Endothelial cell (in vitro differentiated cells): ENCODE data around the gene CGRRF1. TPM values are rescaled to one million over a fixed set of nuclear protein-coding genes. Genes with fewer than 3 reads are reported as not detected.

Experiments
- DNase-seq: peaks from one replicate; pipeline ENCODE4 v3.0.0; 2021; ENCODE audit warnings: low spot score
- H3K27ac Mint-ChIP-seq: one replicate; pipeline ENCODE4 v1.8.0; 2021; ENCODE audit warnings: mixed read lengths, inconsistent platforms; ENCODE audit not compliant: unreplicated experiment
- H3K27me3 Mint-ChIP-seq: one replicate; pipeline ENCODE4 v1.8.0; 2021; ENCODE audit warnings: mild to moderate bottlenecking, moderate library complexity, mixed read lengths, inconsistent platforms; ENCODE audit not compliant: unreplicated experiment
- H3K36me3 Mint-ChIP-seq: one replicate; pipeline ENCODE4 v1.8.0; 2021; ENCODE audit warnings: mild to moderate bottlenecking, low read depth, mixed read lengths, inconsistent platforms; ENCODE audit not compliant: unreplicated experiment
- H3K4me1 Mint-ChIP-seq: one replicate; pipeline ENCODE4 v1.8.0; 2021; ENCODE audit warnings: mild to moderate bottlenecking, mixed read lengths, inconsistent platforms; ENCODE audit not compliant: unreplicated experiment
- H3K4me3 Mint-ChIP-seq: one replicate; pipeline ENCODE4 v1.8.0; 2021; ENCODE audit warnings: mild to moderate bottlenecking, mixed read lengths, inconsistent platforms; ENCODE audit not compliant: unreplicated experiment
- H3K9me3 Mint-ChIP-seq: one replicate; pipeline ENCODE4 v1.8.0; 2021; ENCODE audit warnings: mixed read lengths, inconsistent platforms; ENCODE audit not compliant: unreplicated experiment
- CTCF ChIP-seq: fragments of 200-600 bp; sonication (generic); IDR thresholded peaks from one replicate; pipeline ENCODE4 v1.5.0; 2021; ENCODE audit warnings: antibody characterized with exemption; ENCODE audit not compliant: unreplicated experiment
- total RNA-seq: library from RNA; stranded (reverse); fragmentation: NEBNext Ultra II Directional; extraction: Animal tissue kit (Norgen Biotek cat#: 25700); gene quantifications from one replicate; pipeline ENCODE4 v1.2.1, GENCODE V29; 2021; ENCODE audit not compliant: unreplicated experiment

CGRRF1 gene
- total RNA-seq, 1 donor from 2014 or later = 31.1 TPM

- TF ChIP-seq CTCF = no peak
- Mint-ChIP-seq H3K27ac (no peak overlapping the region), H3K4me1 (peaks cover 14% of the 10 kb centered on the region), H3K9me3 (no peaks in the 10 kb centered on the region), H3K27me3 (peaks cover 1% of the 10 kb centered on the region), H3K36me3 (peaks cover 8% of the 10 kb centered on the region), H3K4me3 (no peak overlapping the region)
- no peak for DNase-seq
Measured at GRCh38 chr14:54537651-54538050, 27.9 kb downstream of the CGRRF1 start.

GRCh38 chr14:54538055-54538454 is 28.3 kb downstream of the CGRRF1 start:
- TF ChIP-seq CTCF = no peak
- H3K36me3 Mint-ChIP-seq = peaks cover 8% of the 10 kb centered on the region
- no peak for DNase-seq
- H3K27me3 Mint-ChIP-seq = peaks cover 1% of the 10 kb centered on the region
- no peaks in the 10 kb centered on the region for H3K9me3 Mint-ChIP-seq
- H3K27ac Mint-ChIP-seq = no peak overlapping the region
- H3K4me1 Mint-ChIP-seq = peaks cover 11% of the 10 kb centered on the region
- H3K4me3 Mint-ChIP-seq = no peak overlapping the region

GRCh38 chr14:54547583-54547982 is 37.9 kb downstream of the CGRRF1 start:
- Mint-ChIP-seq H3K36me3 (peaks cover 9% of the 10 kb centered on the region), H3K27me3 (peaks cover 2% of the 10 kb centered on the region), H3K27ac (no peak overlapping the region), H3K4me3 (no peak overlapping the region), H3K9me3 (no peaks in the 10 kb centered on the region), H3K4me1 (peaks cover 32% of the 10 kb centered on the region)
- TF ChIP-seq CTCF = no peak
- DNase-seq = no peak

- Mint-ChIP-seq H3K4me3 (no peak overlapping the region), H3K9me3 (no peaks in the 10 kb centered on the region), H3K4me1 (peaks cover 32% of the 10 kb centered on the region), H3K27ac (no peak overlapping the region), H3K27me3 (peaks cover 2% of the 10 kb centered on the region), H3K36me3 (peaks cover 9% of the 10 kb centered on the region)
- DNase-seq = no peak
- TF ChIP-seq CTCF = no peak
Measured at GRCh38 chr14:54548491-54548890, 38.8 kb downstream of the CGRRF1 start.

GRCh38 chr14:54549862-54550261 is 40.2 kb downstream of the CGRRF1 start:
- no peak for TF ChIP-seq CTCF
- H3K4me3 Mint-ChIP-seq = no peak overlapping the region
- H3K4me1 Mint-ChIP-seq = peaks cover 32% of the 10 kb centered on the region
- peak; percentile 19 for DNase-seq
- H3K27me3 Mint-ChIP-seq = peaks cover 2% of the 10 kb centered on the region
- H3K9me3 Mint-ChIP-seq = no peaks in the 10 kb centered on the region
- H3K27ac Mint-ChIP-seq = peak overlapping the region; percentile 79
- peaks cover 9% of the 10 kb centered on the region for H3K36me3 Mint-ChIP-seq
